Jurkat, Clone E6-1 (cell line): ENCODE measurements around the gene NANOS3.
A peak's percentile ranks its signal among the peaks of the same experiment; 100 is the strongest.
"Not testable (repeated sequence)": the region's sequence is repeated elsewhere in the genome, so short reads cannot be mapped to it uniquely, and the experiment has no call there.

Experiments used
- DNase-seq: peaks from one replicate; pipeline ENCODE4 v3.0.0-alpha.2; 2011; ENCODE audit warnings: low read depth, low spot score
- H3K4me3 ChIP-seq: 2 replicates; pipeline ENCODE4 v1.5.1; 2011; ENCODE audit warnings: mild to moderate bottlenecking, low read length, control low read depth, moderate library complexity

Gene NANOS3

DNA sequence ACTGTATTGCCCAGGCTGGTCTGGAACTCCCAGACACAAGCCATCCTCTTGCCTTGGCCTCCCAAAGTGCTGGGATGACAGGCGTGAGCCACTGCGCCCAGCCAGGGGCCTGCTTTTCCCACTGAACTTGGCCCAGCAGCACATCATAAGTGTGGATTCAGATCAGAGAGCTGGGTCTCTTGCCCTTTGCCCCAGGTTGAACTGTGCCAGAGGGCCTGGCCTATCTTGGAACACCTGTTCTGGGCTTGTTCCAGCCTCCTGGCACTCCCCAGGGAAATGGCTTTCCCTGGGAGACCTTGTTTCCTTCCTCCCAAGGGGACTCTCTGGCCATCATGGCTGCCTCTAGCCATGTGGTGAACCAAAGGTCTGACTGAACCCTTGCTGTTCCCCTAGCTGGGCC lies 32.5 kb downstream of the NANOS3 start:
- no peak for DNase-seq
- no peak overlapping the region for H3K4me3 ChIP-seq

DNA sequence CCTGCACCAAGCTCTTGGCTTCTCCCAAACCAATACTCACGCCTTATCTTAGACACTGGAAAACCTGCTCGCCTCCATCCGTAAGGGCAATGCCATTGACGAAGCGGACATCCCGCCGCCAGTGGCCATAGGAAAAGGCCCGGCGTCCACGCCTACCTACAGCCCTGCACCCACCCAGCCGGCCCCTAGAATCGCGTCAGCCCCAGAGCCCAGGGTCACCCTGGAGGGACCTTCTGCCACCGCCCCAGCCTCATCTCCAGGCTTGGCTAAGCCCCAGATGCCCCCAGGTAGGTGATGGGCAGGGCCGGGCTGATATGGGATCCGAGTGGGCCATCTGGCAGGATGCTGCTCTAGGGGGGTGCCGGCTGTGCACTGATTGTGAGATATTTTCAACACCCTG lies 36.4 kb downstream of the NANOS3 start:
- no peak for DNase-seq
- H3K4me3 ChIP-seq = no peak overlapping the region

DNA sequence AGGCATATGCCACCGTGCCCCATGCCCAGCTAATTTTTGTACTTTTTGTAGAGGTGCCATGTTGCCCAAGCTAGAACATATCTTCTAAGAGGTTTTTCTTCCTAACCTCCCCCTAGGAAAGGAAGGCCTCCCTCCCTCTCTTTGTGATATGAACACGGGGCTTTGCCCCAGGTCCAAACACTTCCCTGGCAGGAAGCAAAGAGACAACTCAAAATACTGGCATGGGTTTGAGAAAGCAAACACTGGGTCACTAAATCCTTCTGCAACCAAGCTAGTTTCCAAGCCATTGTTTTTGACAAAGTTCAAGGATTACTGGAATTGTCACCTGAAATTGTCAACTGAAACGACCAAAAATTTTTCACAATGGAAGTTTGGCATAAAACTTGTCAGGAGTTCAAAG lies 37.8 kb downstream of the NANOS3 start:
- DNase-seq = no peak
- H3K4me3 ChIP-seq = no peak overlapping the region

DNA sequence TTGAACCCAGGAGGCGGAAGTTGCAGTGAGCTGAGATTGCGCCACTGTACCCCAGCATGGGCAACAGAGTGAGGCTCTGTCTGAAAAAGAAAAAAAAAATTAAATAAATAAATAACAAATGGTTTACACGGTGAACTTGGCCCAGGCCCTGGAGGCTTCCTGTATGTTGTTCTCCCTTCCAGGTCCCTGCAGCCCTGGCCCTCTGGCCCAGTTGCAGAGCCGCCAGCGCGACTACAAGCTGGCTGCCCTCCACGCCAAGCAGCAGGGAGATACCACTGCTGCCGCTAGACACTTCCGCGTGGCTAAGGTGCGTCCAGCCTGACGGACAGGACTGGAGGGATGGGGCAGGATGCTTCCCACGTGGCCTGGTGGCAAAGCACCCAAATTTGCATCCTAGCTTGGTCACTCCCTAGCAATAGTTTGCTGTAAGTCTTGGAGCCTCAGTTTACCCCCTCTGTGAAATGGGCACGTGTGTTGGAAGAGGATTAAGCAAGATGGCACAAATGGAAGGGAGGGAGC lies 41.0 kb downstream of the NANOS3 start:
- DNase-seq = no peak
- no peak overlapping the region for H3K4me3 ChIP-seq

- no peak for DNase-seq
- H3K4me3 ChIP-seq = no peak overlapping the region
Measured at GRCh38 chr19:13918726-13919411, 41.9 kb downstream of the NANOS3 start.

- no peak for DNase-seq
- H3K4me3 ChIP-seq = no peak overlapping the region
Measured at GRCh38 chr19:13920524-13920923, 43.6 kb downstream of the NANOS3 start.

- peak; percentile 53 for DNase-seq
- H3K4me3 ChIP-seq = no peak overlapping the region
Measured at GRCh38 chr19:13920940-13921747, 44.2 kb downstream of the NANOS3 start.

- not testable (repeated sequence) for DNase-seq, H3K4me3 ChIP-seq
Measured at GRCh38 chr19:13922118-13922517, 45.2 kb downstream of the NANOS3 start.

DNA sequence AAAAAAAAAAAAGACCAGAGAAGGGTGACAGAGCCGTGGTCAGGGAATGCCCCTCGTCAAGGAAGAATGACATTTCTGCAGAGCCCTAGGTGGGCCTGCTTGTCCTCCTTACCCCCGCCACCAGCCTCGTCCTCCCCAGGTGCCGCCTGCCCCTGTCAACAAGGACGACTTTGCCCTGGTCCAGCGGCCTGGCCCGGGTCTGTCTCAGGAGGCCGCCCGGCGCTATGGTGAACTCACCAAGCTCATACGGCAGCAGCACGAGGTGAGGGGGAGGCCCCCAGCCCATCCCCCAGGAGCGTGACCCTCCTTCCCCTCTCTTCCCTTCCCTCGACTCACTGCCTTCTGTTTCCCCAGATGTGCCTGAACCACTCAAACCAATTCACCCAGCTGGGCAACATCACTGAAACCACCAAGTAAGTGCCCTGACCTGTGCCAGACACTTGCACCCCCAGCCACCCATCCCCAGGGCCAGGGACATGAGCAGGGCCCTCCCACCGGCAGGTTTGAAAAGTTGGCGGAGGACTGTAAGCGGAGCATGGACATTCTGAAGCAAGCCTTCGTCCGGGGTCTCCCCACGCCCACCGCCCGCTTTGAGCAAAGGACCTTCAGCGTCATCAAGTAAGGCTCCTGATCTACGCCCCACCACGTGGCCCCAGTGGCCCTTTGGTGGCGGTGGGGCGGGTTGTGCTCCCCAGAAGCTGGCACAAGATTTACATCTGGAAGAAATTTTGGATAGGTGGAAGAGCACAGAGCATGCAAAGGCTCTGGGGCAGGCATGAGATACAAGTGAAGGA lies 46.5 kb downstream of the NANOS3 start:
- DNase-seq = no peak
- no peak overlapping the region for H3K4me3 ChIP-seq

DNA sequence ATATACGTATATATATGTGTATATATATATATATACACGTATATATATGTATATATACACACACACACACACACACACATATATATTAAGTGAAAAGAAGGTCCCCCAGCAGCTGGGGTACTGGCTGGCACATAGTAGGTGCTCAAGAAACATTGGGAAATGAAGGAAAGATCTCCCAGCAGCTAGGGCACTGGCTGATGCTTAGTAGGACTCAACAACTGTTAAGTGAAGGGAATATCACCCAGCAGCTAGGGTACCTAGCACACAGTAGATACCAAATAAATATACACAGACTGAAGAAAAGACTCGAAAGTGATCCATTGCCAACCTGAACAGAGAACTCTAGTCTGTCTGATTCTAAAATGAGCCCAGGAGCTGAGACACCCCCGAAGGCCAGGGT lies 49.1 kb downstream of the NANOS3 start:
- no peak for DNase-seq
- no peak overlapping the region for H3K4me3 ChIP-seq

DNA sequence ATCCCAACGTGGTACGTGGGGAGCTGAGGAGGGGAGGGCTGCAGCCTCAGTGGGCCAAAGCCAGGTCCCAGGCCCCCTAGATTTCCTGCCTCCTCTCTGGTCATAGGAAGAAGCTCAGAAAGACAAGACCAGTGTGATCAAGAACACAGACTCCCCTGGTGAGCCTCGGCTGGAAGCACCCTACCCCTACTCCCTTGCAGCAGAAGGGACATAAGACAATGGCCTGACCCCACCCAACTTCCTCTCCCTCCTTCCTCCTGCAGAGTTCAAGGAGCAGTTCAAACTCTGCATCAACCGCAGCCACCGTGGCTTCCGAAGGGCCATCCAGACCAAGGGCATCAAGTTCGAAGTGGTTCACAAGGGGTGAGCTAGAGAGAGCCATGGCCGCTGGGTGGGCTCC lies 49.8 kb downstream of the NANOS3 start:
- H3K4me3 ChIP-seq = no peak overlapping the region
- no peak for DNase-seq

DNA sequence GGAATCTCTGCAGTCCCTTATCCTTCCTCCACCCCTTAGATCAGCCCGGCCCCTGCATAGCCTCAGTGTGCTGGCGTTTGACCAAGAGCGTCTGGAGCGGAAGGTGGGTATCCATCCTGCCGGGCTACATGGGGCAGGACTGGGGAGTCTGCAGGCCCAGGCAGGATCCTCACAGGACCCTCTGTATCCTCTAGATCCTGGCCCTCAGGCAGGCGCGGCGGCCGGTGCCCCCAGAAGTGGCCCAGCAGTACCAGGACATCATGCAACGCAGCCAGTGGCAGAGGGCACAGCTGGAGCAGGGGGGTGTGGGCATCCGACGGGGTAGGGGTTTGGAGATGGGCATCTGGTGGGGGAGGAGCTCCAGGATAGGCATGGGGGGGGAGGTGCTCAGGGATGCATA lies 52.4 kb downstream of the NANOS3 start:
- no peak for DNase-seq
- no peak overlapping the region for H3K4me3 ChIP-seq

GRCh38 chr19:13929956-13930355 lies 53.0 kb downstream of the NANOS3 start:
- H3K4me3 ChIP-seq = no peak overlapping the region
- DNase-seq = no peak
